HCT116 (cell line): ENCODE measurements around the gene ADORA2B. TPM values are rescaled to one million over a fixed set of nuclear protein-coding genes. Genes with fewer than 3 reads are reported as not detected.

Experiments used
- ATAC-seq: fragments of 200-7000 bp; cut with Tn5 transposase; 2 replicates; pipeline ENCODE4 v1.9.1; 2020; ENCODE audit warnings: mild to moderate bottlenecking, moderate library complexity
- BruUV-seq: library from RNA; stranded (reverse); fragments of 400-500 nt; replicated peaks from 2 replicates; lab custom pipeline; 2021; lab: Mats Ljungman, UMichigan
- CTCF ChIA-PET: fragments of 300-600 bp; sonication (Branson Sonifier 250); formaldehyde crosslinking; loops from one replicate; lab custom pipeline; 2021; ENCODE audit warnings: antibody characterized with exemption; lab: Charles Lee
- POLR2A ChIA-PET: fragments of 300-600, 350-600 bp; sonication (Branson Sonifier 250); formaldehyde crosslinking; loops from one replicate; lab custom pipeline; 2021; ENCODE audit warnings: antibody characterized with exemption; lab: Charles Lee
- RAD21 ChIA-PET, 2 experiments: fragments of 300-600 bp; sonication (Branson Sonifier 250); formaldehyde crosslinking; loops; one replicate each; lab custom pipeline; 2023; ENCODE audit warnings: low total read pairs in 2 of 2; ENCODE audit not compliant: uncharacterized antibody in 2 of 2, unreplicated experiment in 2 of 2, low non-redundant PET in 1 of 2; lab: Charles Lee
- DNase-seq: peaks from one replicate; pipeline ENCODE4 v3.0.0-alpha.2; 2010; ENCODE audit warnings: low read depth, low spot score
- H2AFZ ChIP-seq: fragments of 200-600 bp; shearing (Covaris generic), sonication (generic); 2 replicates; pipeline ENCODE4 v1.6.1; 2017; ENCODE audit warnings: low read depth, mixed run types, mixed read lengths, antibody characterized with exemption, low read length; ENCODE audit not compliant: poor library complexity, severe bottlenecking
- H3K27ac ChIP-seq: 2 replicates; pipeline ENCODE4 v1.5.1; 2012; ENCODE audit warnings: low read depth, low read length
- H3K27me3 ChIP-seq: fragments of 200-600 bp; sonication (generic); 2 replicates; pipeline ENCODE4 v1.6.1; 2016; ENCODE audit warnings: mixed run types, low read length, mixed read lengths; ENCODE audit not compliant: insufficient read depth
- H3K36me3 ChIP-seq, 2 experiments: fragments of 200-500 bp in 1 of 2; fragments of 200-600 bp in 1 of 2; sonication (Bioruptor generic) in 1 of 2; sonication (generic) in 1 of 2; 2 replicates each; pipeline versions ENCODE4 v1.5.1 to v1.6.1; 2014 to 2016; ENCODE audit warnings: low read length in 2 of 2, inconsistent platforms in 1 of 2, mixed read lengths in 1 of 2, mixed run types in 1 of 2; ENCODE audit not compliant: insufficient read depth in 2 of 2, control insufficient read depth in 1 of 2
- H3K4me1 ChIP-seq, 2 experiments: fragments of 200-600 bp in 1 of 2; sonication (generic) in 1 of 2; 2 replicates each; pipeline versions ENCODE4 v1.5.1 to v1.6.1; 2012 to 2017; ENCODE audit warnings: low read length in 2 of 2, inconsistent platforms in 1 of 2, mild to moderate bottlenecking in 1 of 2, mixed read lengths in 1 of 2, mixed run types in 1 of 2, moderate library complexity in 1 of 2; ENCODE audit not compliant: insufficient read depth in 2 of 2, control insufficient read depth in 1 of 2
- H3K4me2 ChIP-seq: fragments of 200-600 bp; sonication (generic); 2 replicates; pipeline ENCODE4 v1.6.1; 2017; ENCODE audit warnings: mixed run types, low read length, mixed read lengths
- H3K4me3 ChIP-seq, 2 experiments: fragments of 200-600 bp in 1 of 2; sonication (generic) in 1 of 2; replicated peaks in 1 of 2; 2 replicates each; pipeline ENCODE4 v1.5.1; 2011 to 2016; ENCODE audit warnings: low read length in 2 of 2, control low read depth in 1 of 2, low read depth in 1 of 2, mild to moderate bottlenecking in 1 of 2, mixed read lengths in 1 of 2, mixed run types in 1 of 2
- H3K79me2 ChIP-seq: fragments of 200-600 bp; sonication (generic); 2 replicates; pipeline ENCODE4 v1.6.1; 2017; ENCODE audit warnings: mild to moderate bottlenecking, mixed run types, low read length, moderate library complexity, mixed read lengths; ENCODE audit not compliant: insufficient read depth
- H3K9ac ChIP-seq: fragments of 200-600 bp; sonication (generic); 2 replicates; pipeline ENCODE4 v1.6.1; 2016; ENCODE audit warnings: low read length, mixed read lengths
- H3K9me2 ChIP-seq: fragments of 200-600 bp; sonication (generic), shearing (Covaris generic); 2 replicates; pipeline ENCODE4 v1.6.1; 2017; ENCODE audit warnings: mixed run types, mild to moderate bottlenecking, moderate library complexity; ENCODE audit not compliant: insufficient read depth
- H3K9me3 ChIP-seq, 2 experiments: fragments of 200-500 bp in 1 of 2; fragments of 200-600 bp in 1 of 2; sonication (Bioruptor generic) in 1 of 2; sonication (generic) in 1 of 2; 2 replicates each; pipeline ENCODE4 v1.6.1; 2014 to 2017; ENCODE audit warnings: low read length in 2 of 2, mixed read lengths in 2 of 2, inconsistent platforms in 1 of 2, low read depth in 1 of 2, mild to moderate bottlenecking in 1 of 2, mixed run types in 1 of 2, moderate library complexity in 1 of 2; ENCODE audit not compliant: control insufficient read depth in 1 of 2, insufficient read depth in 1 of 2
- H4K20me1 ChIP-seq: fragments of 200-600 bp; sonication (generic), shearing (Covaris generic); 2 replicates; pipeline ENCODE4 v1.6.1; 2017; ENCODE audit warnings: mixed run types, mild to moderate bottlenecking, moderate library complexity; ENCODE audit not compliant: insufficient read depth
- CBX3 ChIP-seq: IDR thresholded peaks from 2 replicates; pipeline ENCODE4 v1.6.1; 2012; ENCODE audit warnings: low read depth
- CEBPB ChIP-seq: IDR thresholded peaks from 2 replicates; pipeline ENCODE4 v1.6.1; 2012; ENCODE audit warnings: low read depth
- EGR1 ChIP-seq: IDR thresholded peaks from 2 replicates; pipeline ENCODE4 v1.6.1; 2012; ENCODE audit warnings: low read depth
- ELF1 ChIP-seq: IDR thresholded peaks from 2 replicates; pipeline ENCODE4 v1.6.1; 2012; ENCODE audit warnings: low read depth, borderline replicate concordance
- EZH2 ChIP-seq: fragments of 200-600 bp; sonication (generic); IDR thresholded peaks from 2 replicates; pipeline ENCODE4 v1.6.1; 2017; ENCODE audit warnings: antibody characterized with exemption, mixed run types
- EZH2phosphoT487 ChIP-seq: fragments of 200-600 bp; IDR thresholded peaks from 2 replicates; pipeline ENCODE4 v1.6.1; 2018; ENCODE audit warnings: antibody characterized with exemption, borderline replicate concordance
- FOSL1 ChIP-seq: IDR thresholded peaks from 2 replicates; pipeline ENCODE4 v1.6.1; 2012; ENCODE audit warnings: low read depth
- JUND ChIP-seq: IDR thresholded peaks from 2 replicates; pipeline ENCODE4 v1.6.1; 2012
- POLR2A ChIP-seq: IDR thresholded peaks from 2 replicates; pipeline ENCODE4 v1.7.0; 2011; ENCODE audit warnings: borderline replicate concordance; ENCODE audit not compliant: insufficient read depth, insufficient read length; ENCODE audit errors: extremely low read depth
- RAD21 ChIP-seq: IDR thresholded peaks from 2 replicates; pipeline ENCODE4 v1.6.1; 2012; ENCODE audit warnings: low read depth, mild to moderate bottlenecking
- SIN3A ChIP-seq: IDR thresholded peaks from 2 replicates; pipeline ENCODE4 v1.6.1; 2012; ENCODE audit warnings: low read depth
- SP1 ChIP-seq: IDR thresholded peaks from 2 replicates; pipeline ENCODE4 v1.6.1; 2012; ENCODE audit warnings: low read depth
- SRF ChIP-seq: IDR thresholded peaks from 2 replicates; pipeline ENCODE4 v1.6.1; 2012; ENCODE audit warnings: low read depth
- TCF7L2 ChIP-seq: IDR thresholded peaks from 2 replicates; pipeline ENCODE4 v1.7.0; 2011; ENCODE audit warnings: borderline replicate concordance, inconsistent platforms; ENCODE audit not compliant: insufficient read depth, insufficient read length; ENCODE audit errors: extremely low read depth
- YY1 ChIP-seq: IDR thresholded peaks from 2 replicates; pipeline ENCODE4 v1.6.1; 2011; ENCODE audit warnings: low read length, low read depth, moderate library complexity, mild to moderate bottlenecking; ENCODE audit not compliant: insufficient replicate concordance; ENCODE audit errors: extremely low read depth
- ZFX ChIP-seq: fragments of 450-650 bp; IDR thresholded peaks from 2 replicates; pipeline ENCODE4 v1.6.1; 2017
- ZNF274 ChIP-seq: fragments of 200-500 bp; sonication (Bioruptor generic); IDR thresholded peaks from 2 replicates; pipeline ENCODE4 v1.6.1; 2014; ENCODE audit warnings: mild to moderate bottlenecking, low read depth, low read length, inconsistent platforms
- intact Hi-C: fragments of 100-400 bp; cut with micrococcal nuclease; formaldehyde crosslinking; loops from 2 replicates; pipeline ENCODE4 v1.10.0; 2022
- total RNA-seq: library from RNA; stranded (reverse); gene quantifications from one replicate; pipeline ENCODE4 v1.2.1, GENCODE V29; 2021; ENCODE audit not compliant: unreplicated experiment
- TF ChIP-seq, protein P1 (sequence below): IDR thresholded peaks from 2 replicates; pipeline ENCODE4 v1.6.1; 2012; ENCODE audit warnings: low read depth
- TF ChIP-seq, protein P2 (sequence below): IDR thresholded peaks from 2 replicates; pipeline ENCODE4 v1.6.1; 2012
- TF ChIP-seq, protein P3 (sequence below): IDR thresholded peaks from 2 replicates; pipeline ENCODE4 v1.6.1; 2012
- TF ChIP-seq, protein P4 (sequence below): IDR thresholded peaks from 2 replicates; pipeline ENCODE4 v1.6.1; 2011; ENCODE audit warnings: mild to moderate bottlenecking, low read length, moderate library complexity; ENCODE audit not compliant: insufficient replicate concordance; ENCODE audit errors: extremely low read depth

The ADORA2B gene
- total RNA-seq, 1 experiment from 2014 or later = 47.5 TPM

DNA sequence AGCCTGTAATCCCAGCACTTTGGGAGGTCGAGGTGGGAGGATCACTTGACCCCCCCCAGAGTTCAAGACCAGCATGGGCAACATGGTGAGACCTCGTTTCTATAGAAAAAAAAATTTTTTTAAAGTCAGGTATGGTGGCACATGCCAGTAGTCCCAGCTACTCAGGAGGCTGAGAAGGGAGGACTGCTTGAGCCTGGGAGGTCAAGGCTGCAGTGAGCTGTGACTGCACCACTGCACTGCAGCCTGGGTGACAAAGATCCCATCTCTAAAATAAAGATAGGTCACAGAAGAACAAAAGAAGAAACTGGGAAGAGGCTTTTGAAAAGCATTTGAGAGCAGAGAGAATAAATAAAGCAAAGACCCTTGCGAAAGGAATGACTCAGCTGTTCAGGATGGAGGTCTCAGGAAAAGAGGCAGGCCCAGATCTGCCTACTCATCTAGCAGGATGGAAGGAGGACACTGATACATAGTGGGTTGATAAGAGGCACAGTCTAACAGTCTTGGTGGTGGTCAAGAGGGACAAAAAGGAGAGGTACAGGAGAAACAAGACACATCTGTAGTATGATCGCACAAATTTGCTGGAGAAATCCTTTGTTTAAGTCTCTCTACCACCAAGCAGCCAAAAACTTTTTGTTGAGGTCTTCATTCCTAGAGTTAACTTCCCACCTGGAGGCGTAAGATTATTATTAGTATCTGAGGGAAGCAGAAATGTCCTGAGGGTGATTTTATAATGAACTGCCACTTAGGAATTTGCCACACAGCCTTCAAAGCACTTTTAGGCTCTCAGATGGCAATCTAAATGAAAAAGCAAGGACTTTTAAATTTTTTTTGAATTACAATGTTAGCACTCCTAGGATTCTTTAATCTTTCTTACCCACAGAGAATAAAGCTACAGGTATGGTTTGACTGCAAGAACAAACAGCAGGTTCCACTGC is 37.0 kb downstream of the ADORA2B start:
- peaks cover 51% of the 10 kb centered on the region for H3K79me2 ChIP-seq
- BruUV-seq = no TSS peak
- no peaks in the 10 kb centered on the region for H3K9me2 ChIP-seq
- no peaks in the 10 kb centered on the region for H3K9me3 ChIP-seq
- peak; percentile 59 for ATAC-seq
- H3K4me2 ChIP-seq = peak overlapping the region; percentile 58
- 0 out of 4 replicates have a peak overlapping the region, but pooled peaks of 1 of the 2 experiments have one; percentile 9 for H3K4me3 ChIP-seq
- intact Hi-C loops = no loop called here
- ChIA-PET RAD21 (no interaction called here), POLR2A (interaction anchor here (1.4 kb wide), 1 partner anchor 16 kb away, joined by 4 read pairs; no protein-coding TSS in a partner anchor), CTCF (interaction anchor here (1.2 kb wide), 1 partner anchor 16 kb away, joined by 5 read pairs; no protein-coding TSS in a partner anchor)
- peak overlapping the region; percentile 65 for H3K27ac ChIP-seq
- 0 out of 2 replicates have a peak, but pooled peaks cover 3% of the 10 kb centered on the region for H4K20me1 ChIP-seq
- peaks cover 33 to 63% of the 10 kb centered on the region in 2 experiments for H3K4me1 ChIP-seq
- peaks cover 12 to 38% of the 10 kb centered on the region in 2 experiments for H3K36me3 ChIP-seq
- no peaks in the 10 kb centered on the region for H3K27me3 ChIP-seq
- DNase-seq = no peak
- no peak overlapping the region for H2AFZ ChIP-seq
- peak overlapping the region; percentile 48 for H3K9ac ChIP-seq
- TF ChIP-seq CBX3 (peak; percentile 55; the same call in 1 of the 2 replicates), EGR1 (no peak), SIN3A (no peak), TCF7L2 (no peak), RAD21 (no peak), POLR2A (no peak), SP1 (peak; percentile 9; the same call in 1 of the 2 replicates), ELF1 (no peak), ZNF274 (no peak), ZFX (no peak), EZH2phosphoT487 (no peak), EZH2 (no peak), JUND (0 out of 2 replicates have a peak, but pooled peaks have one; percentile 3), FOSL1 (no peak; the same call in 1 of the 2 replicates), CEBPB (0 out of 2 replicates have a peak, but pooled peaks have one; percentile 32), SRF (no peak), YY1 (no peak)
- TF ChIP-seq, protein P1, sequence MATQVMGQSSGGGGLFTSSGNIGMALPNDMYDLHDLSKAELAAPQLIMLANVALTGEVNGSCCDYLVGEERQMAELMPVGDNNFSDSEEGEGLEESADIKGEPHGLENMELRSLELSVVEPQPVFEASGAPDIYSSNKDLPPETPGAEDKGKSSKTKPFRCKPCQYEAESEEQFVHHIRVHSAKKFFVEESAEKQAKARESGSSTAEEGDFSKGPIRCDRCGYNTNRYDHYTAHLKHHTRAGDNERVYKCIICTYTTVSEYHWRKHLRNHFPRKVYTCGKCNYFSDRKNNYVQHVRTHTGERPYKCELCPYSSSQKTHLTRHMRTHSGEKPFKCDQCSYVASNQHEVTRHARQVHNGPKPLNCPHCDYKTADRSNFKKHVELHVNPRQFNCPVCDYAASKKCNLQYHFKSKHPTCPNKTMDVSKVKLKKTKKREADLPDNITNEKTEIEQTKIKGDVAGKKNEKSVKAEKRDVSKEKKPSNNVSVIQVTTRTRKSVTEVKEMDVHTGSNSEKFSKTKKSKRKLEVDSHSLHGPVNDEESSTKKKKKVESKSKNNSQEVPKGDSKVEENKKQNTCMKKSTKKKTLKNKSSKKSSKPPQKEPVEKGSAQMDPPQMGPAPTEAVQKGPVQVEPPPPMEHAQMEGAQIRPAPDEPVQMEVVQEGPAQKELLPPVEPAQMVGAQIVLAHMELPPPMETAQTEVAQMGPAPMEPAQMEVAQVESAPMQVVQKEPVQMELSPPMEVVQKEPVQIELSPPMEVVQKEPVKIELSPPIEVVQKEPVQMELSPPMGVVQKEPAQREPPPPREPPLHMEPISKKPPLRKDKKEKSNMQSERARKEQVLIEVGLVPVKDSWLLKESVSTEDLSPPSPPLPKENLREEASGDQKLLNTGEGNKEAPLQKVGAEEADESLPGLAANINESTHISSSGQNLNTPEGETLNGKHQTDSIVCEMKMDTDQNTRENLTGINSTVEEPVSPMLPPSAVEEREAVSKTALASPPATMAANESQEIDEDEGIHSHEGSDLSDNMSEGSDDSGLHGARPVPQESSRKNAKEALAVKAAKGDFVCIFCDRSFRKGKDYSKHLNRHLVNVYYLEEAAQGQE = no peak
- TF ChIP-seq, protein P2, sequence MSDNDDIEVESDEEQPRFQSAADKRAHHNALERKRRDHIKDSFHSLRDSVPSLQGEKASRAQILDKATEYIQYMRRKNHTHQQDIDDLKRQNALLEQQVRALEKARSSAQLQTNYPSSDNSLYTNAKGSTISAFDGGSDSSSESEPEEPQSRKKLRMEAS = no peak
- TF ChIP-seq, protein P3, sequence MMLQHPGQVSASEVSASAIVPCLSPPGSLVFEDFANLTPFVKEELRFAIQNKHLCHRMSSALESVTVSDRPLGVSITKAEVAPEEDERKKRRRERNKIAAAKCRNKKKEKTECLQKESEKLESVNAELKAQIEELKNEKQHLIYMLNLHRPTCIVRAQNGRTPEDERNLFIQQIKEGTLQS = no peak
- TF ChIP-seq, protein P4, sequence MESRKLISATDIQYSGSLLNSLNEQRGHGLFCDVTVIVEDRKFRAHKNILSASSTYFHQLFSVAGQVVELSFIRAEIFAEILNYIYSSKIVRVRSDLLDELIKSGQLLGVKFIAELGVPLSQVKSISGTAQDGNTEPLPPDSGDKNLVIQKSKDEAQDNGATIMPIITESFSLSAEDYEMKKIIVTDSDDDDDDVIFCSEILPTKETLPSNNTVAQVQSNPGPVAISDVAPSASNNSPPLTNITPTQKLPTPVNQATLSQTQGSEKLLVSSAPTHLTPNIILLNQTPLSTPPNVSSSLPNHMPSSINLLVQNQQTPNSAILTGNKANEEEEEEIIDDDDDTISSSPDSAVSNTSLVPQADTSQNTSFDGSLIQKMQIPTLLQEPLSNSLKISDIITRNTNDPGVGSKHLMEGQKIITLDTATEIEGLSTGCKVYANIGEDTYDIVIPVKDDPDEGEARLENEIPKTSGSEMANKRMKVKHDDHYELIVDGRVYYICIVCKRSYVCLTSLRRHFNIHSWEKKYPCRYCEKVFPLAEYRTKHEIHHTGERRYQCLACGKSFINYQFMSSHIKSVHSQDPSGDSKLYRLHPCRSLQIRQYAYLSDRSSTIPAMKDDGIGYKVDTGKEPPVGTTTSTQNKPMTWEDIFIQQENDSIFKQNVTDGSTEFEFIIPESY = no peak
